Glutamatergic neuron (in vitro differentiated cells): ENCODE measurements around the gene TFF2. TPM values are rescaled to one million over a fixed set of nuclear protein-coding genes. Genes with fewer than 3 reads are reported as not detected.

Source experiments
- DNase-seq: peaks from one replicate; pipeline ENCODE4 v3.0.0; 2022
- H3K27ac Mint-ChIP-seq: one replicate; pipeline ENCODE4 v1.8.0; 2020; ENCODE audit warnings: mild to moderate bottlenecking, mixed read lengths, inconsistent platforms; ENCODE audit not compliant: unreplicated experiment
- H3K27me3 Mint-ChIP-seq: one replicate; pipeline ENCODE4 v1.8.0; 2020; ENCODE audit warnings: mild to moderate bottlenecking, moderate library complexity, mixed read lengths, inconsistent platforms; ENCODE audit not compliant: unreplicated experiment
- H3K36me3 Mint-ChIP-seq: one replicate; pipeline ENCODE4 v1.8.0; 2020; ENCODE audit warnings: mild to moderate bottlenecking, mixed read lengths, inconsistent platforms; ENCODE audit not compliant: unreplicated experiment
- H3K4me1 Mint-ChIP-seq: one replicate; pipeline ENCODE4 v1.8.0; 2020; ENCODE audit warnings: mild to moderate bottlenecking, low read depth, mixed read lengths, inconsistent platforms; ENCODE audit not compliant: unreplicated experiment
- H3K4me3 Mint-ChIP-seq: one replicate; pipeline ENCODE4 v1.8.0; 2020; ENCODE audit warnings: mild to moderate bottlenecking, mixed read lengths, inconsistent platforms; ENCODE audit not compliant: unreplicated experiment
- H3K9me3 Mint-ChIP-seq: one replicate; pipeline ENCODE4 v1.8.0; 2020; ENCODE audit warnings: mild to moderate bottlenecking, moderate library complexity, mixed read lengths, inconsistent platforms; ENCODE audit not compliant: unreplicated experiment
- total RNA-seq: library from RNA; stranded (reverse); fragmentation: NEBNext Ultra II Directional; extraction: Animal tissue kit (Norgen Biotek cat#: 25700); gene quantifications from one replicate; pipeline ENCODE4 v1.2.1, GENCODE V29; 2021; ENCODE audit not compliant: unreplicated experiment
- TF ChIP-seq, protein P1 (sequence below): fragments of 200-600 bp; sonication (generic); IDR thresholded peaks from one replicate; pipeline ENCODE4 v1.5.0; 2021; ENCODE audit not compliant: partially characterized antibody, unreplicated experiment

The TFF2 gene
- total RNA-seq, 1 donor from 2014 or later: not detected

DNA sequence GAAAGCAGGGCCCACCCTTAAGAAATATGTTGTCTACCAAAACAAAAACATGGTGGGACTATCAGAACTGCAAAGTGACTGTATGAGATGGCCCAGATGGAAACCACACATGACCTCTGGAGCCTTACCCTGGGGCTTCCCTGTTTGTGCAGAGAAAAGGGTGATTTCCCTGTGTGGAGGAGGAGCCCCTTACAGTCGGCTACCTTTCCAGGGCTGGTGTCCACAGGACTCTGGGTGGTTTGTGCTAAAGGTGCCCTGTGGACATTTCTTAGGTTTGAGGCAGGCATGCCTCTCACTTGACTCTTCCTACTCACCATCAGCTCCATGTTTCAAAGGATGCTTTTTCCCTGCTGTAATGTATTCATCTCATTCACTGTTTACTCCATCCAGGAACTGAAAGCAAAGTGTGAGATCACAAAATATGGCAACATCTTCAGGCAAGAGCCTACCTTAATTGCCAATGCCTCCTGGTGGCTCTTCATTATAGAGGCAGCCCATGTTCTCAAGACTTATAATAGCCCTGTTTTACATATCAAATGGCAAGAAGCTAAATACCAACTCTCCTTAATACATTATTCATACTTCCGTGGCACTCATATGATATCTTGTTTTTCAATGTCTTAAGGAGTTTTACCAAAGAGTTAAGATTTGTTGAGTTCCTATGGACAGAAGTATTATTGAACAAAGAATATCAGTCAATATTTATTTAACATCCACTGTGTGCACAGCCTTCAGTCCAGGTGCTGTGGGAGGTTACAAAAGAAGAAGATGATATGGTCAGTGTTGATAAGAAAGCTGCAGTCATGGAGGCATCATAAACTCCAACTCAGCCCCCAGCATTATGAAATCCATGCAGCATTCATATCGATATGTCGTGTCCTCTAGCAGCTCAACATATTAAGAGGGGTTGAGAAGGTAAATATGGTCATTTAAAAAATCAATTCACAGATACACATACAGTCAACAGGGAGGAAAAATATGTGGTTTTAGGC is 20.1 kb downstream of the TFF2 start:
- Mint-ChIP-seq H3K9me3 (no peaks in the 10 kb centered on the region), H3K36me3 (peaks cover 22% of the 10 kb centered on the region), H3K27ac (no peak overlapping the region), H3K4me1 (no peaks in the 10 kb centered on the region), H3K27me3 (no peaks in the 10 kb centered on the region), H3K4me3 (no peak overlapping the region)
- DNase-seq: no peak
- TF ChIP-seq, protein P1, sequence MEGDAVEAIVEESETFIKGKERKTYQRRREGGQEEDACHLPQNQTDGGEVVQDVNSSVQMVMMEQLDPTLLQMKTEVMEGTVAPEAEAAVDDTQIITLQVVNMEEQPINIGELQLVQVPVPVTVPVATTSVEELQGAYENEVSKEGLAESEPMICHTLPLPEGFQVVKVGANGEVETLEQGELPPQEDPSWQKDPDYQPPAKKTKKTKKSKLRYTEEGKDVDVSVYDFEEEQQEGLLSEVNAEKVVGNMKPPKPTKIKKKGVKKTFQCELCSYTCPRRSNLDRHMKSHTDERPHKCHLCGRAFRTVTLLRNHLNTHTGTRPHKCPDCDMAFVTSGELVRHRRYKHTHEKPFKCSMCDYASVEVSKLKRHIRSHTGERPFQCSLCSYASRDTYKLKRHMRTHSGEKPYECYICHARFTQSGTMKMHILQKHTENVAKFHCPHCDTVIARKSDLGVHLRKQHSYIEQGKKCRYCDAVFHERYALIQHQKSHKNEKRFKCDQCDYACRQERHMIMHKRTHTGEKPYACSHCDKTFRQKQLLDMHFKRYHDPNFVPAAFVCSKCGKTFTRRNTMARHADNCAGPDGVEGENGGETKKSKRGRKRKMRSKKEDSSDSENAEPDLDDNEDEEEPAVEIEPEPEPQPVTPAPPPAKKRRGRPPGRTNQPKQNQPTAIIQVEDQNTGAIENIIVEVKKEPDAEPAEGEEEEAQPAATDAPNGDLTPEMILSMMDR: no peak

DNA sequence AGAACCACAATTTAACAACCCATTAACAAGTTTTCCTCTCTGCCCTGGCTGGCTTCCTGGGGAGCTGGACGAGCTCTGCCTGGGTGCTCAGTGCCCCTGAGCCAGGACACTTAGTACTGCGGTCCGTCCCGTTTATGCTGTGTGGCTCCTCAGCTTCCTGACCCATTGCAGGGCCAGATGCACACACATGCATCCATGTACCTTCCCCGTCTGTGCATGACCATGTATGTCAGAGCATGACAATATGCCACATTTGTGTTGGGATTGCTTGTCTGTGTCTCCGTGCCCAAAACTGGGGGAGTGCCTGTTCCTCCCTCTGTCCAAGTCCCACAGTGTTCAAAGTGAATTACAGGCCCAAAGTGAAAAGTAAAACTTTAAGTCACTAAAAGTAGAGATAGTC is 25.9 kb downstream of the TFF2 start:
- Mint-ChIP-seq H3K9me3 (peaks cover 2% of the 10 kb centered on the region), H3K27me3 (peaks cover 2% of the 10 kb centered on the region), H3K4me1 (peaks cover 3% of the 10 kb centered on the region)

DNA sequence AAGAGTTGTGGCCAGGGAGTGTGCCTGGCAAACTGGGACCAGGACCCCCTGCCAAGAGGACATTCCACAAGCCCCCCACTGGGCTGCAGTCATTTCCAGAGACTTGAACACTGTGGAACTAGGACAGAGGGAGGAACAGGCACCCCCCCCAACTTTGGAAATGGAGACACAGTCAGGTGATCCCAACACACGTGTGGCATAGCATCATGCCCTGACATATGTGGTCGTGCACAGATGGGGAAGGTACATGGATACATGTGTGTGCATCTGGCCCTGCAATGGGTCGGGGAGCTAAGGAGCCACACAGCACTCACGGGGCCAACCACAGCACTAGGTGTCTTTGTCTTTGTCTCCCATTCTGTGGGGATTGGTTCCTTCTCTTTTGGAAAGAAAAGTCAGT is 28.9 kb downstream of the TFF2 start:
- TF ChIP-seq, protein P1: no peak

More for the DNA sequence above, 25.9 kb downstream of the TFF2 start:
- no peak overlapping the region for H3K4me3 Mint-ChIP-seq
- H3K27ac Mint-ChIP-seq: no peak overlapping the region
- TF ChIP-seq, protein P1: no peak
- no peaks in the 10 kb centered on the region for H3K36me3 Mint-ChIP-seq
- no peak for DNase-seq

DNA sequence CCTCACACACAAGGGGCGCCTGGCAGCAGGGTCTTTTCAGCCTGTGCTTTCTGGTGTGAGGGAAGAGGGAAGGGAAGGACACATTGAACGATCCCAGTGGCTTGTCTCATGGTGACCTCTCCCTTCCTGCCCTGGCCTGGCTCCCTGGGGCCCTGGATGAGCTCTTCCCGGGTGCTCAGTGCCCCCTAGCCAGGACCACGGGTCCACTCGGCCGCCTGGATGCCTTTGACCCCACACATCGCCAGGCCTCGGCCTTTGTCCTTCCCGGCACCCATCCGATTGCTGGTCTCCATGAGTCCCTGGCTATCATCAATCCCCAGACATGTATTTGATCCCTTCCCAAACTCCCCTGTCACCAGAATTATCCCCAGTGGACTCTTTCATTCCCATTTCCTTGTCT is 29.6 kb downstream of the TFF2 start:
- H3K4me1 Mint-ChIP-seq: peaks cover 6% of the 10 kb centered on the region
- H3K4me3 Mint-ChIP-seq: no peak overlapping the region
- TF ChIP-seq, protein P1: no peak
- H3K9me3 Mint-ChIP-seq: peaks cover 4% of the 10 kb centered on the region
- H3K36me3 Mint-ChIP-seq: no peaks in the 10 kb centered on the region
- DNase-seq: no peak
- H3K27ac Mint-ChIP-seq: no peak overlapping the region
- peaks cover 2% of the 10 kb centered on the region for H3K27me3 Mint-ChIP-seq

More for the DNA sequence above, 28.9 kb downstream of the TFF2 start:
- Mint-ChIP-seq H3K4me1 (peaks cover 4% of the 10 kb centered on the region), H3K27me3 (peaks cover 2% of the 10 kb centered on the region), H3K27ac (no peak overlapping the region), H3K9me3 (peaks cover 2% of the 10 kb centered on the region), H3K36me3 (no peaks in the 10 kb centered on the region), H3K4me3 (no peak overlapping the region)
- no peak for DNase-seq

DNA sequence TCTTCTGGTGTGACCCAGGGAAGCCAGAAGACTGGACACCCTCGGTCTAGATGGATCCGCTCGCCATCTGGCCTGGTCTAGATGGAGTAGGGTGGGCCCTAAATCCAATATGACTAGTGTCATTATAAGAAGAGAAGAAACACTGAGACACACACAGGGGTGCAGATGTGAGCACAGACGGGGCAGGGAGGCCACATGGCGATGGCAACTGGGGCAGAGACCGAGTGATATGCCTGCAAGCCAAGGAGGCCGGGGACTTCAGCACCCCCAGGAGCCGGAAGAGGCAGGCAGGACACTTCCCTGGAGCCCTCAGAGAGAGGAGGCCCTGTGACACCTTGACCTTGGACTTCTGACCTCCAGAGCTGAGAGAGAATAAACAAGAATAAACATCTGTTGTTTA is 30.0 kb downstream of the TFF2 start:
- no peak for DNase-seq
- Mint-ChIP-seq H3K4me3 (no peak overlapping the region), H3K36me3 (no peaks in the 10 kb centered on the region), H3K27ac (no peak overlapping the region), H3K27me3 (peaks cover 2% of the 10 kb centered on the region), H3K9me3 (peaks cover 4% of the 10 kb centered on the region), H3K4me1 (peaks cover 7% of the 10 kb centered on the region)
- TF ChIP-seq, protein P1: no peak
